ENCODE data around the gene ZNF81. TPM values are rescaled to one million over a fixed set of nuclear protein-coding genes. Genes with fewer than 3 reads are reported as not detected.

The ZNF81 gene
- total RNA-seq, 1 experiment from 2014 or later, result 9.5 TPM

- H3K27me3 Mint-ChIP-seq (ENCODE audit: insufficient read depth, unreplicated experiment), result no peaks in the 10 kb centered on the region
- no peaks in the 10 kb centered on the region for H3K36me3 Mint-ChIP-seq (ENCODE audit: insufficient read depth, unreplicated experiment)
- no peak for TF ChIP-seq CTCF (IDR thresholded peaks at IDR 0.05; ENCODE audit: insufficient read depth in 1 of 2, low read depth in 1 of 2, low read length in 1 of 2, severe bottlenecking in 1 of 2, unreplicated experiment in 1 of 2)
Observed at GRCh38 chrX:47885501-47885900, 48.8 kb downstream of the ZNF81 start.

GRCh38 chrX:47898024-47898423 lies 61.3 kb downstream of the ZNF81 start:
- H3K9me3 ChIP-seq, result no peaks in the 10 kb centered on the region
- H3K4me3 Mint-ChIP-seq (ENCODE audit: unreplicated experiment), result no peak overlapping the region
- no peaks in the 10 kb centered on the region for H3K9me3 Mint-ChIP-seq (ENCODE audit: unreplicated experiment)
- no peak for DNase-seq
- H3K4me1 Mint-ChIP-seq (ENCODE audit: low read depth, unreplicated experiment), result no peaks in the 10 kb centered on the region
- no TSS peak for BruUV-seq (replicated peaks)
- ChIA-PET POLR2A (no interaction called here), CTCF (no interaction called here)
- H3K27ac Mint-ChIP-seq (ENCODE audit: unreplicated experiment), result no peak overlapping the region
- no peak for TF ChIP-seq CTCF (IDR thresholded peaks at IDR 0.05; ENCODE audit: insufficient read depth in 1 of 2, low read depth in 1 of 2, low read length in 1 of 2, severe bottlenecking in 1 of 2, unreplicated experiment in 1 of 2)
- no peaks in the 10 kb centered on the region for H3K27me3 Mint-ChIP-seq (ENCODE audit: insufficient read depth, unreplicated experiment)
- H3K27me3 ChIP-seq (replicated peaks; ENCODE audit: control insufficient read depth, insufficient read depth, low read length), result no peaks in the 10 kb centered on the region
- H3K4me1 ChIP-seq, result no peaks in the 10 kb centered on the region
- intact Hi-C loops (cut with micrococcal nuclease; ENCODE audit: unreplicated experiment), result no loop called here
- no peaks in the 10 kb centered on the region for H3K36me3 Mint-ChIP-seq (ENCODE audit: insufficient read depth, unreplicated experiment)
- H3K4me3 ChIP-seq (ENCODE audit: low read depth, low read length), result no peak overlapping the region
- H3K36me3 ChIP-seq (ENCODE audit: control insufficient read depth, insufficient read depth, low read length), result no peaks in the 10 kb centered on the region

More at GRCh38 chrX:47885501-47885900, 48.8 kb downstream of the ZNF81 start:
- intact Hi-C loops (cut with micrococcal nuclease; ENCODE audit: unreplicated experiment), result no loop called here
- POLR2A ChIA-PET, result no interaction called here
- Histone ChIP-seq H3K4me1 (no peaks in the 10 kb centered on the region), H3K9me3 (no peaks in the 10 kb centered on the region), H3K4me3 (ENCODE audit: low read depth, low read length) (no peak overlapping the region), H3K27me3 (replicated peaks; ENCODE audit: control insufficient read depth, insufficient read depth, low read length) (no peaks in the 10 kb centered on the region), H3K36me3 (ENCODE audit: control insufficient read depth, insufficient read depth, low read length) (no peaks in the 10 kb centered on the region)
- Mint-ChIP-seq H3K4me1 (ENCODE audit: low read depth, unreplicated experiment) (no peaks in the 10 kb centered on the region), H3K4me3 (ENCODE audit: unreplicated experiment) (no peak overlapping the region), H3K27ac (ENCODE audit: unreplicated experiment) (no peak overlapping the region), H3K9me3 (ENCODE audit: unreplicated experiment) (peaks cover 9% of the 10 kb centered on the region)
- no TSS peak for BruUV-seq (replicated peaks)
- CTCF ChIA-PET, result no interaction called here
- no peak for DNase-seq

- BruUV-seq (replicated peaks), result no TSS peak
- Histone ChIP-seq H3K27me3 (replicated peaks; ENCODE audit: control insufficient read depth, insufficient read depth, low read length) (no peaks in the 10 kb centered on the region), H3K36me3 (ENCODE audit: control insufficient read depth, insufficient read depth, low read length) (no peaks in the 10 kb centered on the region), H3K4me3 (ENCODE audit: low read depth, low read length) (no peak overlapping the region), H3K4me1 (no peaks in the 10 kb centered on the region), H3K9me3 (no peaks in the 10 kb centered on the region)
- Mint-ChIP-seq H3K4me1 (ENCODE audit: low read depth, unreplicated experiment) (no peaks in the 10 kb centered on the region), H3K36me3 (ENCODE audit: insufficient read depth, unreplicated experiment) (no peaks in the 10 kb centered on the region), H3K9me3 (ENCODE audit: unreplicated experiment) (no peaks in the 10 kb centered on the region), H3K27me3 (ENCODE audit: insufficient read depth, unreplicated experiment) (no peaks in the 10 kb centered on the region), H3K27ac (ENCODE audit: unreplicated experiment) (no peak overlapping the region), H3K4me3 (ENCODE audit: unreplicated experiment) (no peak overlapping the region)
- POLR2A ChIA-PET, result no interaction called here
- intact Hi-C loops (cut with micrococcal nuclease; ENCODE audit: unreplicated experiment), result no loop called here
- no peak for TF ChIP-seq CTCF (IDR thresholded peaks at IDR 0.05; ENCODE audit: insufficient read depth in 1 of 2, low read depth in 1 of 2, low read length in 1 of 2, severe bottlenecking in 1 of 2, unreplicated experiment in 1 of 2)
- DNase-seq, result no peak
- CTCF ChIA-PET, result no interaction called here
Observed at GRCh38 chrX:47900833-47901232, 64.1 kb downstream of the ZNF81 start.
